Skin of body (tissue), 2 donors: ENCODE measurements around the gene PSENEN. TPM values are rescaled to one million over a fixed set of nuclear protein-coding genes. Genes with fewer than 3 reads are reported as not detected.
A peak's percentile ranks its signal among the peaks of the same experiment; 100 is the strongest.

Experiments used
- DNase-seq: peaks from one replicate; lab custom pipeline; 2025; lab: John Stamatoyannopoulos, UW
- total RNA-seq: library from RNA; depleted of rRNA; stranded (reverse); fragments of >200 nt; gene quantifications from one replicate; pipeline ENCODE4 v1.2.3, GENCODE V29; 2014

PSENEN gene
- total RNA-seq = 10.1 TPM

- peak; percentile 99 for DNase-seq
Measured at GRCh38 chr19:35745328-35746086, at the start of gene PSENEN, which contains the start of gene U2AF1L4. PSENEN (plus strand) TSS chr19:35745651; CDS start chr19:35745931, 280 bp downstream. U2AF1L4 (minus strand) TSS chr19:35745418; CDS start chr19:35745391, 27 bp downstream.

GRCh38 chr19:35695895-35696422 is 49.5 kb upstream of the PSENEN start:
- DNase-seq = no peak

GRCh38 chr19:35696835-35697234 is 48.6 kb upstream of the PSENEN start:
- no peak for DNase-seq

GRCh38 chr19:35702223-35703012 is 43.0 kb upstream of the PSENEN start:
- peak; percentile 95 for DNase-seq

- no peak for DNase-seq
Measured at GRCh38 chr19:35703343-35703742, 42.1 kb upstream of the PSENEN start.

GRCh38 chr19:35704218-35704617 is 41.2 kb upstream of the PSENEN start, which contains the start of gene ZBTB32:
ZBTB32 (plus strand) TSS chr19:35704558; CDS start chr19:35714627, 10,069 bp downstream.
- no peak for DNase-seq

GRCh38 chr19:35708391-35708790 is 37.1 kb upstream of the PSENEN start:
- DNase-seq = no peak

- DNase-seq = no peak
Measured at GRCh38 chr19:35710784-35711723, 34.4 kb upstream of the PSENEN start.

- DNase-seq = no peak
Measured at GRCh38 chr19:35712567-35713505, 32.6 kb upstream of the PSENEN start.

GRCh38 chr19:35713506-35713850 is 32.0 kb upstream of the PSENEN start:
- DNase-seq = no peak

GRCh38 chr19:35713904-35714495 is 31.5 kb upstream of the PSENEN start:
- no peak for DNase-seq

- DNase-seq = no peak
Measured at GRCh38 chr19:35714601-35715354, 30.7 kb upstream of the PSENEN start.

GRCh38 chr19:35715355-35715809 is 30.1 kb upstream of the PSENEN start:
- no peak for DNase-seq

- DNase-seq = no peak
Measured at GRCh38 chr19:35715981-35716800, 29.3 kb upstream of the PSENEN start.

GRCh38 chr19:35716801-35717664 is 28.4 kb upstream of the PSENEN start:
- DNase-seq = peak; percentile 93

- DNase-seq = no peak
Measured at GRCh38 chr19:35717665-35718344, 27.6 kb upstream of the PSENEN start, which contains the start of gene KMT2B. KMT2B (plus strand) TSS chr19:35718003; CDS start chr19:35718019, 16 bp downstream.
